ENCODE measurements around the gene GARNL3. TPM values are rescaled to one million over a fixed set of nuclear protein-coding genes. Genes with fewer than 3 reads are reported as not detected.

Gene GARNL3
- total and polyA plus RNA-seq, 2 of the 13 experiments (the other 11 are each of a cell fraction or from before 2014, with no cell fraction given): 3.9 to 11.0 TPM

- peak; percentile 98 for TF ChIP-seq ATF3 (CRISPR knock-in tag; IDR thresholded peaks at IDR 0.05)
- no peak for TF ChIP-seq ZNF367 (CRISPR knock-in tag; IDR thresholded peaks at IDR 0.05; ENCODE audit: borderline replicate concordance)
- TF ChIP-seq PCBP2 (optimal IDR thresholded peaks at IDR 0.05; ENCODE audit: low read depth, low read length, poor library complexity, severe bottlenecking): no peak
- peak; percentile 24; the same call in 1 of the 3 replicates for TF ChIP-seq MXI1 (IDR thresholded peaks at IDR 0.05; ENCODE audit: borderline replicate concordance, low read depth, low read length)
- no peak for TF ChIP-seq ZNF784 (CRISPR knock-in tag; IDR thresholded peaks at IDR 0.05; ENCODE audit: borderline replicate concordance)
- no peak for TF ChIP-seq ZNF773 (CRISPR knock-in tag; IDR thresholded peaks at IDR 0.05; ENCODE audit: borderline replicate concordance)
- TF ChIP-seq ZNF326 (CRISPR knock-in tag; IDR thresholded peaks at IDR 0.05; ENCODE audit: borderline replicate concordance): no peak
- no peak for TF ChIP-seq ZNF382 (CRISPR knock-in tag; IDR thresholded peaks at IDR 0.05; ENCODE audit: borderline replicate concordance)
- no peak for TF ChIP-seq SMAD9 (CRISPR knock-in tag; IDR thresholded peaks at IDR 0.05)
- TF ChIP-seq ZNF691 (CRISPR knock-in tag; IDR thresholded peaks at IDR 0.05; ENCODE audit: borderline replicate concordance, low read depth): no peak
- TF ChIP-seq ZNF30 (CRISPR knock-in tag; IDR thresholded peaks at IDR 0.05): no peak
- peak; percentile 82; the same call in 1 of the 2 replicates for TF ChIP-seq ZBTB21 (CRISPR knock-in tag; IDR thresholded peaks at IDR 0.05)
- no peak for TF ChIP-seq STAT5B (CRISPR knock-in tag; IDR thresholded peaks at IDR 0.05)
- TF ChIP-seq ZNF564 (CRISPR knock-in tag; IDR thresholded peaks at IDR 0.05): no peak
- TF ChIP-seq ZNF225 (CRISPR knock-in tag; IDR thresholded peaks at IDR 0.05): no peak
- TF ChIP-seq GMEB1 (CRISPR knock-in tag; IDR thresholded peaks at IDR 0.05; ENCODE audit: borderline replicate concordance): no peak; the same call in 1 of the 2 replicates
- peak; percentile 51; the same call in 1 of the 2 replicates for TF ChIP-seq NCOR1 (IDR thresholded peaks at IDR 0.05; ENCODE audit: borderline replicate concordance, low read length)
- TF ChIP-seq UBTF (CRISPR knock-in tag; IDR thresholded peaks at IDR 0.05): no peak
- no peak for TF ChIP-seq ZNF33B (CRISPR knock-in tag; IDR thresholded peaks at IDR 0.05)
- no peak for TF ChIP-seq ZHX1 (CRISPR knock-in tag; IDR thresholded peaks at IDR 0.05; ENCODE audit: low read depth)
- peak; percentile 77 for TF ChIP-seq ZNF350 (CRISPR knock-in tag; IDR thresholded peaks at IDR 0.05; ENCODE audit: borderline replicate concordance, low read depth)
- TF ChIP-seq RNF2 (conservative IDR thresholded peaks at IDR 0.05; ENCODE audit: low read depth): no peak
These were observed 126.0 kb downstream of the GARNL3 start (continued) for GRCh38 chr9:127390563-127390962.
